ENCODE data around the gene FARS2. TPM values are rescaled to one million over a fixed set of nuclear protein-coding genes. Genes with fewer than 3 reads are reported as not detected.

Gene FARS2
- total and polyA plus RNA-seq, 2 donors (not counting 3 experiments of a cell fraction or from before 2014, with no cell fraction given) = 20.2 to 20.5 TPM

DNA sequence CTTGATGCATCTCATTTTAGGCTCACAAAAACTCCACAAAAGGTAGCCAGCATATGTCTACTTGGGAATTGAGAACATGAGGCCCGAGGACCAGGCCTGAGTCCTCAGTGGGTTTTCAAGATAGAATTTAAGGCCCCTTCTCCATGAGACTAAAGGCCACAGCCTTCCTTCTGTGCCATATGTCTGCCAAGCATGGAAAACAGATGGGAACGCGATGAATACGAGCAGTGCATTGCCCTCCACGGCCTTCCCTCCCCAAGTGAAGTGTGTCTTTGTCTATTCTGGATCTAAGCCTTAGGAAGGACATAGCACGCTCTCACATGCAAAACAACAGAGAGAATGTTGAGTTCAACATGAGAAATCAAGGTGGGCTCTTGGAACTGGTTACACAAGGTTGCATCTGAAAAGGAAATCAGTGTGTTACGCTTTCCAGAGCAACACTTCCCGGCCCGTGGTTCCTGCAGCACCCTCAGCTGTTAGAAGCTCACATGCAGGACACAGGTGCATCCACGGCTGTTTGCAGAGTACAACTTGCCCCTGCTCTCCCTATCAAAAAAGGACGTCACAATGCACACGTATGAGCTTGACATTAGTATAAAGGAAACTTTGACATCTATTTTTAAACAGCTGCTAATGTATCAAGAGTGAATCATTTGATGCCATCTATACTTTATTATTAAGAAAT, 515.5 kb downstream of the FARS2 start:
- H3K4me1 ChIP-seq (ENCODE audit: control insufficient read depth, extremely low read depth, insufficient read depth, low read length) = no peaks in the 10 kb centered on the region
- H3K9me1 ChIP-seq (replicated peaks; ENCODE audit: control insufficient read depth, extremely low read depth, insufficient read depth, low read length) = no peaks in the 10 kb centered on the region
- no peaks in the 10 kb centered on the region for H4K20me1 ChIP-seq (replicated peaks; ENCODE audit: control insufficient read depth, extremely low read depth, insufficient read depth, low read length)
- no peaks in the 10 kb centered on the region for H3K9me3 ChIP-seq (replicated peaks; ENCODE audit: control insufficient read depth, insufficient read depth, low read length)
- H3K36me3 ChIP-seq (ENCODE audit: control insufficient read depth in 2 of 2, extremely low read depth in 1 of 2, insufficient read depth in 2 of 2, low read length in 2 of 2) = no peaks in the 10 kb centered on the region
- no peaks in the 10 kb centered on the region for H3K27me3 ChIP-seq (ENCODE audit: control insufficient read depth in 2 of 2, insufficient read depth in 2 of 2, low read length in 2 of 2)
- no peak overlapping the region for H3K9ac ChIP-seq (replicated peaks; ENCODE audit: extremely low read depth, insufficient read depth, low read length)
- H3K27ac ChIP-seq (ENCODE audit: insufficient read depth, low read depth, low read length) = no peak overlapping the region
- intact Hi-C loops (cut with micrococcal nuclease) = no loop called here
- no peak overlapping the region for H2AFZ ChIP-seq (ENCODE audit: low read depth, low read length)
- ChIA-PET POLR2A (no interaction called here), CTCF (interaction anchor here (1.2 to 1.6 kb wide), 2 partner anchors 25 to 306 kb away, joined by 3 to 5 read pairs; no protein-coding TSS in a partner anchor)
- dilution Hi-C loops (cut with MboI; ENCODE audit: extremely low pct_ligation_motif_present, low sequenced_read_pairs) = no loop called here
- TF ChIP-seq GATA2 (IDR thresholded peaks at IDR 0.05; ENCODE audit: insufficient read depth, insufficient read length, low read depth, low read length) = no peak
- TF ChIP-seq POLR2AphosphoS5 (IDR thresholded peaks at IDR 0.05; ENCODE audit: insufficient read depth, low read depth, low read length) = no peak
- no peak for TF ChIP-seq MYC (IDR thresholded peaks at IDR 0.05; ENCODE audit: low read depth, low read length)
- no peak for TF ChIP-seq POLR2A (IDR thresholded peaks at IDR 0.05; ENCODE audit: low read depth, low read length)
- TF ChIP-seq, protein P1, sequence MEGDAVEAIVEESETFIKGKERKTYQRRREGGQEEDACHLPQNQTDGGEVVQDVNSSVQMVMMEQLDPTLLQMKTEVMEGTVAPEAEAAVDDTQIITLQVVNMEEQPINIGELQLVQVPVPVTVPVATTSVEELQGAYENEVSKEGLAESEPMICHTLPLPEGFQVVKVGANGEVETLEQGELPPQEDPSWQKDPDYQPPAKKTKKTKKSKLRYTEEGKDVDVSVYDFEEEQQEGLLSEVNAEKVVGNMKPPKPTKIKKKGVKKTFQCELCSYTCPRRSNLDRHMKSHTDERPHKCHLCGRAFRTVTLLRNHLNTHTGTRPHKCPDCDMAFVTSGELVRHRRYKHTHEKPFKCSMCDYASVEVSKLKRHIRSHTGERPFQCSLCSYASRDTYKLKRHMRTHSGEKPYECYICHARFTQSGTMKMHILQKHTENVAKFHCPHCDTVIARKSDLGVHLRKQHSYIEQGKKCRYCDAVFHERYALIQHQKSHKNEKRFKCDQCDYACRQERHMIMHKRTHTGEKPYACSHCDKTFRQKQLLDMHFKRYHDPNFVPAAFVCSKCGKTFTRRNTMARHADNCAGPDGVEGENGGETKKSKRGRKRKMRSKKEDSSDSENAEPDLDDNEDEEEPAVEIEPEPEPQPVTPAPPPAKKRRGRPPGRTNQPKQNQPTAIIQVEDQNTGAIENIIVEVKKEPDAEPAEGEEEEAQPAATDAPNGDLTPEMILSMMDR (IDR thresholded peaks at IDR 0.05; ENCODE audit: extremely low read depth in 1 of 2, insufficient read depth in 1 of 2, low read depth in 1 of 2, low read length in 2 of 2) = no peak
- TF ChIP-seq JUN (IDR thresholded peaks at IDR 0.05; ENCODE audit: borderline replicate concordance, insufficient read depth, insufficient read length, low read depth) = no peak
- TF ChIP-seq FOS (IDR thresholded peaks at IDR 0.05; ENCODE audit: borderline replicate concordance, insufficient read depth, low read length) = no peak
- no peak for TF ChIP-seq EZH2 (IDR thresholded peaks at IDR 0.05; ENCODE audit: borderline replicate concordance, low read depth, low read length, severe bottlenecking)
- TF ChIP-seq, protein P2, sequence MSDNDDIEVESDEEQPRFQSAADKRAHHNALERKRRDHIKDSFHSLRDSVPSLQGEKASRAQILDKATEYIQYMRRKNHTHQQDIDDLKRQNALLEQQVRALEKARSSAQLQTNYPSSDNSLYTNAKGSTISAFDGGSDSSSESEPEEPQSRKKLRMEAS (IDR thresholded peaks at IDR 0.05; ENCODE audit: insufficient read depth, insufficient read length) = no peak
- BruUV-seq (replicated peaks) = no TSS peak
- no peak for DNase-seq (ENCODE audit: low read depth, low spot score)
- FAIRE-seq = no peak
- no peak overlapping the region for H3K4me2 ChIP-seq (ENCODE audit: insufficient read depth, low read length)
- no peaks in the 10 kb centered on the region for H3K79me2 ChIP-seq (ENCODE audit: control insufficient read depth, insufficient read depth, low read length)
- H3K4me3 ChIP-seq (replicated peaks in 1 of 3; ENCODE audit: insufficient read depth in 1 of 3, low read depth in 1 of 3, low read length in 3 of 3) = no peak overlapping the region
